Stimulated activated CD8-positive, alpha-beta memory T cell treated with anti-CD3 and anti-CD28 coated beads, Interleukin-15, amount 100 ng/mL, for 1 hour (primary cell): ENCODE measurements around the gene ZNF76.

Experiments
- DNase-seq: peaks from one replicate; pipeline ENCODE4 v3.0.0-alpha.2; 2020; ENCODE audit warnings: low read depth

Gene ZNF76

DNA sequence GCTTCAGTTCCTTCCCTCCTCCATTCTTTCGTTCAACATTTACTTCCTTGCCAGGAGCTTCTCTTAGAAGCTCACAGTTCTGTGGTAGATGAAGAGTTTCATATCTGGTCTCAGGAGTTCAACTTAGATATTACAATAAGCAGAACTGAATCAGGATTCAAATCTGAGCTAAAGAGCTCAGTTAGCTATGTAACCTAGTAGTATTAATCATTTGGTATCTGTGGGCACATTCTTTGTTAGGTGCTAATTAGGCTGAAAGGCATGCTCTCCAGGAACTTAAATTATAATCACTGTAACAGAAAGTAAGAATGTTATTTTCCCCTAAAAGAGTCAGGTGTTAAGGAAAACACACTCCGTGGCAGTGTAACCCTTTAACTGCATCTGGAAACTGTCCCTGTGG lies 8.4 kb downstream of the ZNF76 start:
- DNase-seq: no peak

- no peak for DNase-seq
Measured at GRCh38 chr6:35272005-35272404, 12.5 kb downstream of the ZNF76 start.

DNA sequence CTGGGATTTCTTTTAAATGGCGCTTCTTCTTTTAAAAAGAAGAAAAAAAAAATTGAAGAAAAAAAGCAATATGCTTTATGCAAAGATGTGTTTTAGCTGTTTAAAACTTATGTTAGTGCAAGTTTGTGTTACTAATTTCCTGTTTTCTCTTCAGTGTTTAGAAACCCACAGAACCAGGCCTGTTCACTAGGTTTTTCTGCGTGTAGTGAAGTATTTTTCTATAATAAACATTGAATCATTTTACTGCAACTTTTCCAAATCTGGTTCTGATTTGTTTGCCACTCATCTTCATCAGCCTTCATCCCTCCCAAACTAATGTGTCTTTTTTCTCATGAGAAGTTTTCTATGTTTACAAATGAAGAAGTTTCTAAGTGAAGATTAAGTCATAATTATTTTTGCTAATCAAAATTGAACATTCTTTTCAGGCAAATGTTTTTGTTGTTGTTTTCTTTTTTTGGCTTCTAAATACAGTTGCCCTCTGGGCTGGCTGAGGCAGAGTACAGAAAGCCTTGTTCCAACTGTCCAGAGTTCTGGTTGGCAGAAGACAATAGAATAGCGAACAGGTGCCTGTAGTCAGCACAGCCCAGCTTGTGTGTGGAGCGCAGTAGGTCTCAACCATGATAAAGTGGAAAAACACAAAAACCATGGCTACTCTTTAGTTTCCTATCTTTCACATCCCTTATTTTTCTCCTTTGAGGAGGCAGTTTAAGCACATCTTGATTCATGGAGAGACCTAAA lies 14.5 kb downstream of the ZNF76 start:
- DNase-seq: no peak

GRCh38 chr6:35275744-35276260 lies 16.3 kb downstream of the ZNF76 start:
- DNase-seq: no peak

- no peak for DNase-seq
Measured at GRCh38 chr6:35278708-35279107, 19.2 kb downstream of the ZNF76 start.

- no peak for DNase-seq
Measured at GRCh38 chr6:35280903-35281302, 21.4 kb downstream of the ZNF76 start.

GRCh38 chr6:35282472-35282871 lies 22.9 kb downstream of the ZNF76 start:
- no peak for DNase-seq

- no peak for DNase-seq
Measured at GRCh38 chr6:35283361-35283760, 23.8 kb downstream of the ZNF76 start.

DNA sequence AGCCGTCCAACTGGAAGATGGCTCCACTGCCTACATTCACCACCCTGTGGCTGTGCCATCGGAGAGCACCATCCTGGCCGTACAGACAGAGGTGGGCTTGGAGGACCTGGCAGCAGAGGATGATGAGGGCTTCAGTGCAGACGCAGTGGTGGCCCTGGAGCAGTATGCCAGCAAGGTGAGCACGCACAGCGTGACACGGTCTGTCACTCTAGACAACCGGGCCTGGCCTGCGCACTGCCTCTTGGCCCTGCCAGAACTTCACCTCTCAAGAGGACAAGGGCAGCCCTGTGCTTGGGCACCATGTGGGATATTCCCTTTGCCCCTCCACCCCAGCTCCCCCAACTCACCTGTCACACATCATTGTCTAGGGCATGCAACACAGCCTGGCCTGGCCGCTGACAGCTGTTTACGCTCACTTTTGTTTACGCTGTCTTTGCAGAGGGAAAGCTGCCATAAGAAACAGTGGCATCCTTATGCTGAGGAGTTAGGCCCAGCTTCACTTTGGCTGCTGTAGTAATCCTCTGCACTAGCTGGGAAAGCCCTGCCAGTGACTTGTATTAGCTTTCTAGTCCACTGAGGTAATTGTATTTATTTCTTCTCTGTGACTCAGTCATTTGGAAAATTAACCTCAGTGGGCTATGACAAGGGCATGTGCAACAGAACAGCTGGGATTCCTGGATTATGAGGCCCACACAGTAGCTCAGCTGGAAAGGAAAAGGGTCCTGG lies 28.3 kb downstream of the ZNF76 start:
- DNase-seq: no peak

DNA sequence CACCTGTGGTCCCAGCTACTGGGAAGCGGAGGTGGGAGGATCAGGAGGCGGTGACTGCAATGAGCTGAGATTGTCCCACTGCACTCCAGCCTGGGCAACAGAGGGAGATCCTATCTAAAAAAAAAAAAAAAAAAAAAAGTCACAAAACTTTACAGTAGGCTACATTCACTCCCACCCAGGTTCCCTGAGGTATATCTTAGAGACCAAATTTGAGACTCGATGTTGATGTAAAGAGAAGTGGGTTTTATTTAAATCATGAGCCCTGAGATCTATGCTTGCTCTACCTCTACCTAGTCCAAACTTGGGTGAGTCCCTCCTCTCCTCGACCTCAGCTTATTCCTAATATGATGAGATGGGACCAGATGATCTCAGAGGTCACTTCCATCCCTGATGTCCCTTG lies 29.3 kb downstream of the ZNF76 start:
- DNase-seq: no peak

- DNase-seq: no peak
Measured at GRCh38 chr6:35291491-35291890, 32.0 kb downstream of the ZNF76 start.

GRCh38 chr6:35292494-35292893 lies 33.0 kb downstream of the ZNF76 start:
- DNase-seq: no peak

- DNase-seq: no peak
Measured at GRCh38 chr6:35293681-35294080, 34.1 kb downstream of the ZNF76 start.

- DNase-seq: no peak
Measured at GRCh38 chr6:35294308-35294945, 34.9 kb downstream of the ZNF76 start.

DNA sequence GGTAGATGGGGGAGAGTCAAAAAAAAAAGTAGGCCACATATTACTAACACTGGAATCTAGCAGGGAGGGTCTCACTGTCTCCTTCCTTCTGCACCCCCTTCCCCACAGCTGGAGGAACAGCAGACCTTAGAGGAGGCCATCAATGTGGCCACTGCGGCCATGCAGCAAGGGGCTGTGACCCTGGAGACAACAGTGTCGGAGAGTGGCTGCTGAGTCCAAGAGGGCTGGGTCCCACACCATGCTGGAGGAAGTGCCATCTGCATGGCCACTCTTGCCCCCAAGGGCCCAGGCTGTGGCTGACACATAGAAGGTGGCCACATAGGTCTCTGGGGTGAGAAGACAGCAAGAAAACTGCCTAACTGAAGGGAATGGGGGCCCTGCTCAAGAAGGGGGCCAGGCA lies 35.5 kb downstream of the ZNF76 start:
- no peak for DNase-seq

DNA sequence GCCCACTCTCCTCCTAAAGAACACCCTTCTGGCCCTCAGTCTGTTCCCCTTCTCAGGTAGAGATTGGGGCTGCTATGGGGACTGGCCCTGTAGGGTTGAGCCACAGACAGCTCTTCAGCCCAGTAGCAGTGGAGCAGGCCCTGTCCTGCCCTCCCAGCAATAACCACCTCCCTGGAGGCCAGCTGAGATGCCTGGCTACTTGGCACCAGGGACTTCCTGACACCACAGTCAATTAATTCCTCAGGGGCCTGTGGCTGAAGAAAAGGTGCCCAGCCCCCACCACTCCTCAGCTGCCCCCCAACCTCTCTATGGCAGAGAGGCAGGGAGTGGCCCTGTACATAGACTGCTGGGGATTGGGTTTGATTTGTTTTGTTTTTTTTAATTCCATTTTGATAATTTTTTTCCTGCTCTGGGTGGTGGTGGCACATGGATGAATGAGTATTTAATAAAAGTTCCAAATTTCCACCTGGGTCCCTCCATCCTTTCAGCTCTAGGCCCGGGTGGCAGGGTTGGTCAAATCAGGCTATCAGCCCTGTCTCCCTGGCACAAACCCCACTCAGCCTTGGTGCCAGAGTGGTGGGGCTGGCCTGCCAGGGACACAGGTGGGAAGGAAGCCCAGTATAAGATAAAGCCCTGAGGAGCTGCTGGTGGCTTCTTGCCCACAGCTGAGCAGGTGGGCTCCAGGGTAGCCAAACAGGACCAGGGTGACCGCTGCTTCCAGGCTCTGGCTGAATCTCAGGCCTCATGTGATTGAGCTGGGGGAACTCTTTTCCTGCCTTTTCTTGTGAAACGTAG lies 36.2 kb downstream of the ZNF76 start:
- DNase-seq: no peak

- no peak for DNase-seq
Measured at GRCh38 chr6:35296931-35297600, 37.5 kb downstream of the ZNF76 start.

- peak; percentile 79 for DNase-seq
Measured at GRCh38 chr6:35297601-35298481, 38.3 kb downstream of the ZNF76 start, which contains the start of gene DEF6. TSS of gene DEF6 (plus strand) at chr6:35297818. CDS start at chr6:35297857, 39 bp downstream.

GRCh38 chr6:35298625-35299140 lies 39.1 kb downstream of the ZNF76 start:
- DNase-seq: no peak

DNA sequence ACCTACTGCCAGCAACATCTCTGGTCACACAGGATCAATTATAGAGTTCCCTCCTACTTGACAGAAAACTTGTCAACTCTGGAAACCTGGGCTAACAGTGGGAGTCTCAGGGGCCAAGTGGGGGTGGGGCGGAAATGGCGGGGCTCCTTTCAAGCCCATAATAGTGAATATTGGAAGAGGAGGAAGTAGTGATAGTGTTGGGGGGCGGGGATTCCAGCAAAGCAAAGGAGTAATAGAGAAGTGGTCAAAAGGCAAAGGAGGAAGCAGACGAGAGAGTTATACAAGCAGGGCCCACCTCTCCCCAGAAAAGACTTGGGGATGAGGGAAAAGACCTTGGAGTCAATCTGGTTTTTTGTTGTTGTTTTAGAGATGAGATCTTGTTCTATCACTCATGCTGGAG lies 40.1 kb downstream of the ZNF76 start:
- no peak for DNase-seq
